Measurements from ENCODE around the gene ATG4B. TPM values are rescaled to one million over a fixed set of nuclear protein-coding genes. Genes with fewer than 3 reads are reported as not detected.

The ATG4B gene
- total and polyA plus RNA-seq, 9 of the 15 experiments (the other 6 are each of a cell fraction or from before 2014, with no cell fraction given) = 5.9 to 58.8 (median 35.6) TPM

- TF ChIP-seq ARID3B (CRISPR knock-in tag; IDR thresholded peaks at IDR 0.05; ENCODE audit: borderline replicate concordance) (no peak), TAF7 (tag; IDR thresholded peaks at IDR 0.05) (no peak), ZNF592 (IDR thresholded peaks at IDR 0.05) (no peak), MCM7 (IDR thresholded peaks at IDR 0.05) (no peak), GTF2B (IDR thresholded peaks at IDR 0.05; ENCODE audit: extremely low read depth, insufficient read length) (no peak)
Measured at GRCh38 chr2:241618296-241618805, 19.1 kb upstream of the ATG4B start (continued).
